ENCODE results near the gene TMEM220.

TMEM220 gene

DNA sequence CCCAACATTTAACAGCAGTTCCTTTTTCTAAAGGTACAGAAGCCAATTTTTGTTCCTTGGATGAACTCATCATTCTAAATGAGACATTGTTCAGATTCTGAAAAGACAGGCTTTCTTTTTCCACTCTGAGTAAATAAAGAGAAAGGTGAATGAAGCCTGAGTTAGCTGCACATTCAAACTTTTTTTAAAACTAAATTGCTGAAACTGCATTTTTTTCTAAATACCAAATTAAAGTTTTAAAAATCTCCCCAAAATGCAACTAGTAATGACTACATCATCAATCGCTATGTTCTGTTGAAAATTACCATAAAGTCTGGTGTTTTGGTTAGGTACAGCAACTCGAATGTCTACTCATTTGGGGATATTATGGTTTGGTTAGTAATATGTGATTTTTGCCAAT is 42.3 kb downstream of the TMEM220 start:
- peaks cover 45% of the 10 kb centered on the region for H3K36me3 ChIP-seq (replicated peaks)
- TF ChIP-seq CTCF (IDR thresholded peaks at IDR 0.05; ENCODE audit: low read depth, low read length, missing control alignments), result no peak
- H3K4me3 ChIP-seq (ENCODE audit: low read depth, low read length), result no peak overlapping the region
- H3K27me3 ChIP-seq (replicated peaks), result no peaks in the 10 kb centered on the region
- no peak overlapping the region for H3K27ac ChIP-seq
- in situ Hi-C loops (cut with HindIII; ENCODE audit: low pct_ligation_motif_present, low sequenced_read_pairs), result no loop called here
- DNase-seq, result no peak

DNA sequence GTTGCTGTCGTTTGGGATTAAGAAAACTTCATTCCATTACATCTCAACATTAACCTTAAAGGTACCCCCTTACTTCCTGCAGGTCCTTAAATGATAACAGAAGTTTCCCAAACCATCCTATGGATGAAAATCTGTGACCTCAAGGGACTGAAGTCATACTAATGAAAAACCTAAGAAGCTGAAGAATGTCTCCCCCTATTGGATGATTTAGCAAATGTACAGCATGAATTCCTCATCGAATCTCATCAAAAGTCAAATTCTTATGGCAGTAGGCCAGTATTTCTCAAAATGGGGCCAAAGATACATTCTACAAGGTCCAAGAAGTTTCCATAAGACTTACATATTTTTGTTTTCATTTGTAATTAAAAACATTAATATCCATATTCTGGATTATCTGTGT is 46.0 kb downstream of the TMEM220 start:
- H3K27me3 ChIP-seq (replicated peaks), result no peaks in the 10 kb centered on the region
- H3K27ac ChIP-seq, result no peak overlapping the region
- TF ChIP-seq CTCF (IDR thresholded peaks at IDR 0.05; ENCODE audit: low read depth, low read length, missing control alignments), result peak; percentile 48
- in situ Hi-C loops (cut with HindIII; ENCODE audit: low pct_ligation_motif_present, low sequenced_read_pairs), result no loop called here
- H3K36me3 ChIP-seq (replicated peaks), result peaks cover 38% of the 10 kb centered on the region
- H3K4me3 ChIP-seq (ENCODE audit: low read depth, low read length), result no peak overlapping the region
- DNase-seq, result no peak

- Histone ChIP-seq H3K4me3 (ENCODE audit: low read depth, low read length) (no peak overlapping the region), H3K27me3 (replicated peaks) (no peaks in the 10 kb centered on the region), H3K36me3 (replicated peaks) (peaks cover 39% of the 10 kb centered on the region), H3K27ac (no peak overlapping the region)
- no peak for TF ChIP-seq CTCF (IDR thresholded peaks at IDR 0.05; ENCODE audit: low read depth, low read length, missing control alignments)
- peak; percentile 28 for DNase-seq
- in situ Hi-C loops (cut with HindIII; ENCODE audit: low pct_ligation_motif_present, low sequenced_read_pairs), result no loop called here
Observed at GRCh38 chr17:10681866-10682446, 47.9 kb downstream of the TMEM220 start.

DNA sequence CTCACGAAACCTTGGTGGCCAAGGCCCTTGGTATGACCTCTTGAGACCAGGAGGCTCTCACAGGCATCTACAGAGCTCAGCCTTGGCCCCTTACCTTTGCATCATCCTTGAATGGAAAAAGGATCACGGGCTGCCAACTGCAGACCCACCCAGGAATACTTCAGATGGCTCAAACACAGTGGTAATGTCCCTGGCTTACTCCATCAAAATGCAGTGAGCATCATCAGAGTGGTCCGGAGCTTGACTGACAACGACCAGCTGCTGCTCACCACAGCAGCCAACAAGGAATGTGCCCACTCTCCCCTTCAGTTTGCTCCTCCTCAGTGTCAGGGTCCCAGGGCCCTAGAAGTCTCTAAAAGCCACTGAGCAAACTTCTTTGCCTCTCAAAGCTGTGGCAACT is 55.1 kb downstream of the TMEM220 start:
- peaks cover 10% of the 10 kb centered on the region for H3K36me3 ChIP-seq (replicated peaks)
- in situ Hi-C loops (cut with HindIII; ENCODE audit: low pct_ligation_motif_present, low sequenced_read_pairs), result no loop called here
- H3K27me3 ChIP-seq (replicated peaks), result no peaks in the 10 kb centered on the region
- TF ChIP-seq CTCF (IDR thresholded peaks at IDR 0.05; ENCODE audit: low read depth, low read length, missing control alignments), result no peak
- DNase-seq, result no peak
- no peak overlapping the region for H3K4me3 ChIP-seq (ENCODE audit: low read depth, low read length)
- H3K27ac ChIP-seq, result no peak overlapping the region

- no peak overlapping the region for H3K27ac ChIP-seq
- H3K4me3 ChIP-seq (ENCODE audit: low read depth, low read length), result no peak overlapping the region
- TF ChIP-seq CTCF (IDR thresholded peaks at IDR 0.05; ENCODE audit: low read depth, low read length, missing control alignments), result no peak
- H3K27me3 ChIP-seq (replicated peaks), result no peaks in the 10 kb centered on the region
- peaks cover 6% of the 10 kb centered on the region for H3K36me3 ChIP-seq (replicated peaks)
- in situ Hi-C loops (cut with HindIII; ENCODE audit: low pct_ligation_motif_present, low sequenced_read_pairs), result no loop called here
- no peak for DNase-seq
Observed at GRCh38 chr17:10673312-10673711, 56.5 kb downstream of the TMEM220 start.

DNA sequence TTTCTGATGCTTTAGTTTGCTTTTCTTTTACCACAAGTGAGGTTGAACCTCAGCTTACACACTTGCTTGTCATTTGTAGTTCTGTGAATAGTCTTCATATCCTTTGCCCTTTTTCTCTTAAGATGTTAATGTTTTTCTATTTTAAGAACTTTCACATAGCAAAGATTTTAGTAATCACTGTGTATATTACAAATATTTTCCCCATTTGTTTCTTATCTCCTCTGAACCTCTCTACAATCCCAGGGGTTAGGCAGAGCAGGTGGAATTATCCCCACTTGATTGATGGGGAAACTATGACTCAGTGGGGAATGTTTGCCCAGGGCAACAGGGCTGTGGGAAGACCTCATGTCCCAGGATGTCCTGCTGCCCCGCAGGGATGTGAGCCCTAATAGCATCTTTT is 61.0 kb downstream of the TMEM220 start:
- Histone ChIP-seq H3K27me3 (replicated peaks) (no peaks in the 10 kb centered on the region), H3K27ac (no peak overlapping the region), H3K36me3 (replicated peaks) (no peaks in the 10 kb centered on the region), H3K4me3 (ENCODE audit: low read depth, low read length) (no peak overlapping the region)
- DNase-seq, result peak; percentile 9
- in situ Hi-C loops (cut with HindIII; ENCODE audit: low pct_ligation_motif_present, low sequenced_read_pairs), result no loop called here
- TF ChIP-seq CTCF (IDR thresholded peaks at IDR 0.05; ENCODE audit: low read depth, low read length, missing control alignments), result no peak
